Measurements from ENCODE around the gene TM2D3. TPM values are rescaled to one million over a fixed set of nuclear protein-coding genes. Genes with fewer than 3 reads are reported as not detected.
A peak's percentile ranks its signal among the peaks of the same experiment; 100 is the strongest.

The TM2D3 gene
- total and polyA plus RNA-seq, 2 donors from 2014 or later: 47.9 to 48.7 TPM

GRCh38 chr15:101617390-101617965, 34.7 kb downstream of the TM2D3 start:
- Histone ChIP-seq H3K27me3 (ENCODE audit: control insufficient read depth, insufficient read depth, low read length) (no peaks in the 10 kb centered on the region), H3K4me3 (ENCODE audit: low read length in 3 of 3) (no peak overlapping the region), H3K27ac (ENCODE audit: low read depth in 2 of 2, low read length in 2 of 2) (no peak overlapping the region), H3K36me3 (ENCODE audit: control insufficient read depth in 2 of 3, insufficient read depth in 3 of 3, low read length in 3 of 3) (no peaks in the 10 kb centered on the region), H3K4me1 (ENCODE audit: control insufficient read depth in 2 of 3, insufficient read depth in 2 of 3, low read depth in 1 of 3, low read length in 3 of 3) (peaks cover 0 to 20% (median 8%) of the 10 kb centered on the region in 3 donors), H3K9me3 (ENCODE audit: control insufficient read depth in 2 of 3, insufficient read depth in 1 of 3, low read length in 3 of 3) (no peaks in the 10 kb centered on the region), H3K9ac (ENCODE audit: low read length in 3 of 3) (no peak overlapping the region)
- no peak for DNase-seq
- TF ChIP-seq CTCF (IDR thresholded peaks at IDR 0.05; ENCODE audit: borderline replicate concordance, extremely low read depth, insufficient read depth): no peak
- FAIRE-seq: no peak
- intact Hi-C loops (cut with DNase I): no loop called here

GRCh38 chr15:101615986-101616848, 36.0 kb downstream of the TM2D3 start:
- TF ChIP-seq CTCF (IDR thresholded peaks at IDR 0.05; ENCODE audit: borderline replicate concordance, extremely low read depth, insufficient read depth): no peak
- Histone ChIP-seq H3K36me3 (ENCODE audit: control insufficient read depth in 2 of 3, insufficient read depth in 3 of 3, low read length in 3 of 3) (no peaks in the 10 kb centered on the region), H3K27ac (ENCODE audit: low read depth in 2 of 2, low read length in 2 of 2) (no peak overlapping the region), H3K4me1 (ENCODE audit: control insufficient read depth in 2 of 3, insufficient read depth in 2 of 3, low read depth in 1 of 3, low read length in 3 of 3) (peaks cover 0 to 20% (median 8%) of the 10 kb centered on the region in 3 donors), H3K9ac (ENCODE audit: low read length in 3 of 3) (no peak overlapping the region), H3K9me3 (ENCODE audit: control insufficient read depth in 2 of 3, insufficient read depth in 1 of 3, low read length in 3 of 3) (no peaks in the 10 kb centered on the region), H3K4me3 (ENCODE audit: low read length in 3 of 3) (no peak overlapping the region), H3K27me3 (ENCODE audit: control insufficient read depth, insufficient read depth, low read length) (no peaks in the 10 kb centered on the region)
- peak; percentile 82 to 89 (median 89) for DNase-seq
- intact Hi-C loops (cut with DNase I): no loop called here
- no peak for FAIRE-seq

GRCh38 chr15:101615414-101615985, 36.7 kb downstream of the TM2D3 start:
- H3K4me3 ChIP-seq (ENCODE audit: low read length in 3 of 3): no peak overlapping the region
- H3K4me1 ChIP-seq (ENCODE audit: control insufficient read depth in 2 of 3, insufficient read depth in 2 of 3, low read depth in 1 of 3, low read length in 3 of 3): peaks cover 0 to 20% (median 8%) of the 10 kb centered on the region in 3 donors
- H3K9ac ChIP-seq (ENCODE audit: low read length in 3 of 3): no peak overlapping the region
- FAIRE-seq (no peak), DNase-seq (peak in 1 of 5 donors; percentile 85)
- no peaks in the 10 kb centered on the region for H3K27me3 ChIP-seq (ENCODE audit: control insufficient read depth, insufficient read depth, low read length)
- H3K36me3 ChIP-seq (ENCODE audit: control insufficient read depth in 2 of 3, insufficient read depth in 3 of 3, low read length in 3 of 3): no peaks in the 10 kb centered on the region
- intact Hi-C loops (cut with DNase I): no loop called here
- TF ChIP-seq CTCF (IDR thresholded peaks at IDR 0.05; ENCODE audit: borderline replicate concordance, extremely low read depth, insufficient read depth): no peak
- H3K9me3 ChIP-seq (ENCODE audit: control insufficient read depth in 2 of 3, insufficient read depth in 1 of 3, low read length in 3 of 3): no peaks in the 10 kb centered on the region
- no peak overlapping the region for H3K27ac ChIP-seq (ENCODE audit: low read depth in 2 of 2, low read length in 2 of 2)
